Bronchial epithelial cell (primary cell): ENCODE data around the gene EYA3. TPM values are rescaled to one million over a fixed set of nuclear protein-coding genes. Genes with fewer than 3 reads are reported as not detected.

Experiments used
- DNase-seq: peaks from one replicate; pipeline ENCODE4 v3.0.0-alpha.2; 2010; ENCODE audit warnings: low read depth
- FAIRE-seq: peaks from 2 replicates; lab custom pipeline; 2011; peaks lifted over from hg19 to GRCh38; lab: Jason Lieb, UNC
- H3K27me3 ChIP-seq: 2 replicates; pipeline ENCODE4 v1.5.1; 2011; ENCODE audit warnings: low read length; ENCODE audit not compliant: control insufficient read depth, insufficient read depth
- H3K36me3 ChIP-seq: 2 replicates; pipeline ENCODE4 v1.5.1; 2011; ENCODE audit warnings: low read length; ENCODE audit not compliant: control insufficient read depth, insufficient read depth
- H3K4me3 ChIP-seq: 2 replicates; pipeline ENCODE4 v1.5.1; 2011; ENCODE audit warnings: mild to moderate bottlenecking, low read depth, low read length, control low read depth
- CTCF ChIP-seq: IDR thresholded peaks from 2 replicates; pipeline ENCODE4 v1.5.1; 2011; ENCODE audit warnings: mild to moderate bottlenecking, moderate library complexity, low read length, control low read depth, inconsistent platforms; ENCODE audit not compliant: insufficient read depth, severe bottlenecking
- total RNA-seq: library from RNA; depleted of rRNA; stranded (reverse); fragments of >200 nt; gene quantifications from 2 replicates; pipeline ENCODE4 v1.2.1, GENCODE V29; 2014

The EYA3 gene
- total RNA-seq, 1 donor from 2014 or later = 7.1 TPM

GRCh38 chr1:27936370-27936769, 152.0 kb downstream of the EYA3 start:
- Histone ChIP-seq H3K27me3 (peaks cover 4% of the 10 kb centered on the region), H3K36me3 (no peaks in the 10 kb centered on the region), H3K4me3 (no peak overlapping the region)
- DNase-seq (no peak), FAIRE-seq (no peak)
- no peak for TF ChIP-seq CTCF

- FAIRE-seq = no peak
Observed at GRCh38 chr1:27935721-27936120, 152.7 kb downstream of the EYA3 start.

GRCh38 chr1:27934818-27935549, 153.4 kb downstream of the EYA3 start, which contains the start of gene SMPDL3B:
TSS of gene SMPDL3B (plus strand) at chr1:27935000. CDS start at chr1:27935184, 184 bp downstream.
- peak within 1 kb of the TSS; percentile 10 for H3K4me3 ChIP-seq
- no peaks in the 10 kb centered on the region for H3K36me3 ChIP-seq
- DNase-seq (peak; percentile 53), FAIRE-seq (no peak)
- peak; percentile 10 for TF ChIP-seq CTCF
- H3K27me3 ChIP-seq = peaks cover 4% of the 10 kb centered on the region

More at GRCh38 chr1:27935721-27936120, 152.7 kb downstream of the EYA3 start:
- no peak for DNase-seq
- Histone ChIP-seq H3K27me3 (peaks cover 4% of the 10 kb centered on the region), H3K36me3 (no peaks in the 10 kb centered on the region), H3K4me3 (no peak overlapping the region)
- no peak for TF ChIP-seq CTCF

GRCh38 chr1:27931759-27932158, 156.7 kb downstream of the EYA3 start:
- Histone ChIP-seq H3K36me3 (no peaks in the 10 kb centered on the region), H3K4me3 (no peak overlapping the region), H3K27me3 (peaks cover 4% of the 10 kb centered on the region)
- FAIRE-seq = no peak
- TF ChIP-seq CTCF = no peak
- no peak for DNase-seq

- DNase-seq (no peak), FAIRE-seq (peak; percentile 28)
- H3K36me3 ChIP-seq = no peaks in the 10 kb centered on the region
- H3K27me3 ChIP-seq = peaks cover 4% of the 10 kb centered on the region
- TF ChIP-seq CTCF = no peak
- no peak overlapping the region for H3K4me3 ChIP-seq
Observed at GRCh38 chr1:27931184-27931583, 157.2 kb downstream of the EYA3 start.
